Hippocampal formation (tissue), 2 donors: ENCODE results near the gene ARSG.
"Not testable (repeated sequence)": the region's sequence is repeated elsewhere in the genome, so short reads cannot be mapped to it uniquely, and the experiment has no call there.

ENCODE experiments used
- DNase-seq, 2 donors: peaks; one replicate each; lab custom pipeline; 2025; lab: John Stamatoyannopoulos, UW

Gene ARSG

GRCh38 chr17:68305142-68305541 is 13.8 kb downstream of the ARSG start:
- DNase-seq = no peak

- no peak for DNase-seq
These were observed 15.5 kb downstream of the ARSG start for GRCh38 chr17:68306819-68307218.

- no peak for DNase-seq
These were observed 16.1 kb downstream of the ARSG start for GRCh38 chr17:68307443-68307842.

GRCh38 chr17:68308486-68308885 is 17.2 kb downstream of the ARSG start:
- not testable (repeated sequence) for DNase-seq

GRCh38 chr17:68309066-68309670 is 17.9 kb downstream of the ARSG start:
- DNase-seq = not testable (repeated sequence)

GRCh38 chr17:68310152-68310551 is 18.9 kb downstream of the ARSG start:
- DNase-seq = no peak

- no peak for DNase-seq
These were observed 23.7 kb downstream of the ARSG start for GRCh38 chr17:68314916-68315535.

GRCh38 chr17:68315930-68316329 is 24.6 kb downstream of the ARSG start:
- DNase-seq = no peak

- no peak for DNase-seq
These were observed 26.2 kb downstream of the ARSG start for GRCh38 chr17:68317458-68317857.

- no peak for DNase-seq
These were observed 27.1 kb downstream of the ARSG start for GRCh38 chr17:68318103-68318991.

- DNase-seq = no peak
These were observed 28.3 kb downstream of the ARSG start for GRCh38 chr17:68319410-68320162.

GRCh38 chr17:68320311-68320865 is 29.1 kb downstream of the ARSG start:
- DNase-seq = no peak

- no peak for DNase-seq
These were observed 29.8 kb downstream of the ARSG start for GRCh38 chr17:68320943-68321555.

- no peak for DNase-seq
These were observed 30.3 kb downstream of the ARSG start for GRCh38 chr17:68321556-68321954.

- no peak for DNase-seq
These were observed 31.3 kb downstream of the ARSG start for GRCh38 chr17:68322630-68323029.

GRCh38 chr17:68324114-68324513 is 32.8 kb downstream of the ARSG start:
- DNase-seq = no peak

- DNase-seq = no peak
These were observed 33.5 kb downstream of the ARSG start for GRCh38 chr17:68324654-68325336.

GRCh38 chr17:68325961-68326360 is 34.7 kb downstream of the ARSG start:
- DNase-seq = no peak

- no peak for DNase-seq
These were observed 35.4 kb downstream of the ARSG start for GRCh38 chr17:68326681-68327080.

GRCh38 chr17:68327823-68328557 is 36.7 kb downstream of the ARSG start:
- no peak for DNase-seq
